ENCODE data around the gene GIMAP8. TPM values are rescaled to one million over a fixed set of nuclear protein-coding genes. Genes with fewer than 3 reads are reported as not detected.
"Not testable (repeated sequence)": the region's sequence is repeated elsewhere in the genome, so short reads cannot be mapped to it uniquely, and the experiment has no call there.

The GIMAP8 gene
- total RNA-seq, 1 donor from 2014 or later = not detected

- no peak for DNase-seq (ENCODE audit: low read depth)
These were observed 16.2 kb upstream of the GIMAP8 start for GRCh38 chr7:150434240-150434639.

- no peak for DNase-seq (ENCODE audit: low read depth)
These were observed 15.4 kb upstream of the GIMAP8 start for GRCh38 chr7:150435047-150435389.

- no peak for DNase-seq (ENCODE audit: low read depth)
These were observed 14.9 kb upstream of the GIMAP8 start for GRCh38 chr7:150435390-150436073.

- DNase-seq (ENCODE audit: low read depth) = no peak
These were observed 10.5 kb upstream of the GIMAP8 start for GRCh38 chr7:150439967-150440366.

GRCh38 chr7:150441524-150441923 is 8.9 kb upstream of the GIMAP8 start:
- no peak for DNase-seq (ENCODE audit: low read depth)

GRCh38 chr7:150442811-150443210 is 7.6 kb upstream of the GIMAP8 start:
- no peak for DNase-seq (ENCODE audit: low read depth)

- peak; percentile 40 for DNase-seq (ENCODE audit: low read depth)
These were observed 6.5 kb upstream of the GIMAP8 start for GRCh38 chr7:150443793-150444540.

- peak; percentile 62 for DNase-seq (ENCODE audit: low read depth)
These were observed 5.6 kb upstream of the GIMAP8 start for GRCh38 chr7:150444674-150445365.

- no peak for DNase-seq (ENCODE audit: low read depth)
These were observed 4.0 kb upstream of the GIMAP8 start for GRCh38 chr7:150446288-150446938.

GRCh38 chr7:150447966-150448788 is 2.3 kb upstream of the GIMAP8 start:
- no peak for DNase-seq (ENCODE audit: low read depth)

GRCh38 chr7:150448789-150449147 is 1.7 kb upstream of the GIMAP8 start:
- peak; percentile 79 for DNase-seq (ENCODE audit: low read depth)

GRCh38 chr7:150449206-150449952 is 1.1 kb upstream of the GIMAP8 start:
- no peak for DNase-seq (ENCODE audit: low read depth)

GRCh38 chr7:150451097-150451793 is 815 bp downstream of the GIMAP8 start:
- no peak for DNase-seq (ENCODE audit: low read depth)

GRCh38 chr7:150451833-150452461 is 1.5 kb downstream of the GIMAP8 start:
- no peak for DNase-seq (ENCODE audit: low read depth)

GRCh38 chr7:150453181-150453580 is 2.8 kb downstream of the GIMAP8 start:
- DNase-seq (ENCODE audit: low read depth) = no peak

- no peak for DNase-seq (ENCODE audit: low read depth)
These were observed 3.5 kb downstream of the GIMAP8 start for GRCh38 chr7:150453892-150454291.

- DNase-seq (ENCODE audit: low read depth) = not testable (repeated sequence)
These were observed 6.6 kb downstream of the GIMAP8 start for GRCh38 chr7:150457064-150457463.

GRCh38 chr7:150458235-150458634 is 7.8 kb downstream of the GIMAP8 start:
- DNase-seq (ENCODE audit: low read depth) = no peak

- no peak for DNase-seq (ENCODE audit: low read depth)
These were observed 8.3 kb downstream of the GIMAP8 start for GRCh38 chr7:150458756-150459155.
